Keratinocyte (primary cell): ENCODE data around the gene TMEM200A. TPM values are rescaled to one million over a fixed set of nuclear protein-coding genes. Genes with fewer than 3 reads are reported as not detected.

Experiments used
- DNase-seq: peaks from one replicate; pipeline ENCODE4 v3.0.0-alpha.2; 2011; ENCODE audit warnings: low read depth, missing footprints, low spot score
- FAIRE-seq: peaks from 2 replicates; lab custom pipeline; 2011; peaks lifted over from hg19 to GRCh38; lab: Jason Lieb, UNC
- H2AFZ ChIP-seq: 2 replicates; pipeline ENCODE4 v1.6.0; 2012; ENCODE audit warnings: low read length, control low read depth, inconsistent platforms; ENCODE audit not compliant: control insufficient read depth
- H3K27ac ChIP-seq: 2 replicates; pipeline ENCODE4 v1.5.1; 2011; ENCODE audit warnings: low read length; ENCODE audit not compliant: control insufficient read depth, insufficient read depth
- H3K27me3 ChIP-seq: 3 replicates; pipeline ENCODE4 v1.6.0; 2011; ENCODE audit warnings: low read length; ENCODE audit not compliant: control insufficient read depth, insufficient read depth; ENCODE audit errors: extremely low read depth
- H3K36me3 ChIP-seq, 2 experiments: 2 replicates in 1 of 2; 3 replicates in 1 of 2; pipeline ENCODE4 v1.5.1; 2011; ENCODE audit warnings: low read length in 2 of 2, mild to moderate bottlenecking in 1 of 2; ENCODE audit not compliant: control insufficient read depth in 2 of 2, insufficient read depth in 2 of 2; ENCODE audit errors: extremely low read depth in 1 of 2
- H3K4me1 ChIP-seq: 3 replicates; pipeline ENCODE4 v1.5.1; 2011; ENCODE audit warnings: low read length; ENCODE audit not compliant: control insufficient read depth, insufficient read depth; ENCODE audit errors: extremely low read depth
- H3K4me2 ChIP-seq: 3 replicates; pipeline ENCODE4 v1.6.0; 2011; ENCODE audit warnings: low read depth, low read length; ENCODE audit not compliant: control insufficient read depth, insufficient read depth; ENCODE audit errors: extremely low read depth
- H3K4me3 ChIP-seq, 3 experiments: fragments of 200-600 bp in 1 of 3; sonication (generic) in 1 of 3; 2 replicates in 2 of 3; 3 replicates in 1 of 3; pipeline ENCODE4 v1.5.1; 2011 to 2016; ENCODE audit warnings: low read length in 3 of 3, mild to moderate bottlenecking in 3 of 3, control low read depth in 2 of 3, inconsistent platforms in 1 of 3, low read depth in 1 of 3, mixed read lengths in 1 of 3, mixed run types in 1 of 3, moderate library complexity in 1 of 3; ENCODE audit not compliant: control insufficient read depth in 2 of 3, insufficient read depth in 2 of 3; ENCODE audit errors: extremely low read depth in 1 of 3
- H3K79me2 ChIP-seq: 2 replicates; pipeline ENCODE4 v1.6.0; 2012; ENCODE audit warnings: low read length; ENCODE audit not compliant: control insufficient read depth, insufficient read depth
- H3K9ac ChIP-seq: 3 replicates; pipeline ENCODE4 v1.6.0; 2011; ENCODE audit warnings: low read length; ENCODE audit not compliant: control insufficient read depth, insufficient read depth; ENCODE audit errors: extremely low read depth
- H3K9me1 ChIP-seq: 3 replicates; pipeline ENCODE4 v1.6.0; 2011; ENCODE audit warnings: low read length; ENCODE audit not compliant: control insufficient read depth, insufficient read depth; ENCODE audit errors: extremely low read depth
- H3K9me3 ChIP-seq: 2 replicates; pipeline ENCODE4 v1.5.1; 2012; ENCODE audit warnings: low read depth, low read length; ENCODE audit not compliant: control insufficient read depth
- H4K20me1 ChIP-seq: 3 replicates; pipeline ENCODE4 v1.6.0; 2011; ENCODE audit warnings: low read length; ENCODE audit not compliant: control insufficient read depth, insufficient read depth; ENCODE audit errors: extremely low read depth
- EZH2 ChIP-seq: IDR thresholded peaks from one replicate; pipeline ENCODE4 v1.6.1; 2012; ENCODE audit warnings: inconsistent platforms, mild to moderate bottlenecking, low read length, moderate library complexity
- dilution Hi-C: fragments of 300-500 bp; cut with MboI; formaldehyde crosslinking; loops from one replicate; pipeline ENCODE4 v1.7.0; 2020; ENCODE audit warnings: low sequenced_read_pairs; ENCODE audit not compliant: extremely low pct_ligation_motif_present
- polyA plus RNA-seq, 5 experiments: library from polyadenylated mRNA; depleted of rRNA in 3 of 5; stranded (reverse) in 3 of 5; stranded (forward) in 1 of 5; unstranded in 1 of 5; fragments of >200 nt; gene quantifications; 1 replicate in 1 of 5; 2 replicates in 3 of 5; 3 replicates in 1 of 5; pipeline versions ENCODE4 v1.2.1 to v1.2.3, GENCODE V29; 2011 to 2012; ENCODE audit warnings: missing spikeins in 2 of 5, low read depth in 1 of 5, low replicate concordance in 1 of 5
- TF ChIP-seq, protein P1 (sequence below), 3 experiments: IDR thresholded peaks in 1 of 3; conservative IDR thresholded peaks in 1 of 3; optimal IDR thresholded peaks in 1 of 3; 2 replicates in 2 of 3; 3 replicates in 1 of 3; pipeline versions ENCODE3 to v1.5.1; 2011; ENCODE audit warnings: low read length in 3 of 3, mild to moderate bottlenecking in 3 of 3, moderate library complexity in 2 of 3, control low read depth in 1 of 3, inconsistent platforms in 1 of 3; ENCODE audit not compliant: insufficient read depth in 2 of 3; ENCODE audit errors: extremely low read depth in 1 of 3

TMEM200A gene
- polyA plus RNA-seq, 1 donor (not counting 4 experiments of a cell fraction or from before 2014, with no cell fraction given), result 80.4 TPM

DNA sequence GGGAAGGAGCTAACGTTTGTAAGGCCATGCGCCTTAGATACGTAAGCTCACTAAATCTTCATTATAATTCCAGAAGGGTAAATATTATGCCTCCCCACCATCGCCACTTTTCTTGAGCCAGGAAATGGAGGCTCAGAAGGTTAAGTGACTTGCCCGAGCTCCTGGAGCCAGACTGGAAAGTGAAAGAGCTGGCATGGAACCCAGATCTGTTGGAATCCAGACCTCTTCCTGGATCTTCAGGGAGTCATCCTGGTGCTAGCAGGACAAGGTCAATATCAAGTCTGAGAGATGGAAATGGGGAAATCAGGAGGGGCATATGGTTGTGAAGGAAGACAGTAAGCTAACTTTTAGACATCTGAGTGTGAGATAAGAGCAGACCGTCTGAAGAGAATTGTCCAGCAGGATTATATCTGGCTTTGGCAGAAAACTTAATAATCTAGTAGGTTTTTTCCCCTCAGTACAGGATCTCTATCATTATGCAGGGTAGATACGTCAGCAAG lies 6.2 kb downstream of the TMEM200A start:
- peaks cover 23% of the 10 kb centered on the region for H3K4me1 ChIP-seq
- no peak overlapping the region for H3K9ac ChIP-seq
- no peaks in the 10 kb centered on the region for H4K20me1 ChIP-seq
- H3K4me2 ChIP-seq, result no peak overlapping the region
- no peaks in the 10 kb centered on the region for H3K9me3 ChIP-seq
- FAIRE-seq (no peak), DNase-seq (no peak)
- H3K9me1 ChIP-seq, result no peaks in the 10 kb centered on the region
- no peak overlapping the region for H2AFZ ChIP-seq
- H3K27ac ChIP-seq, result no peak overlapping the region
- H3K4me3 ChIP-seq, result no peak overlapping the region
- H3K79me2 ChIP-seq, result peaks cover 97% of the 10 kb centered on the region
- dilution Hi-C loops, result no loop called here
- H3K36me3 ChIP-seq, result peaks cover 6 to 7% of the 10 kb centered on the region in 2 experiments
- H3K27me3 ChIP-seq, result no peaks in the 10 kb centered on the region
- TF ChIP-seq, protein P1, sequence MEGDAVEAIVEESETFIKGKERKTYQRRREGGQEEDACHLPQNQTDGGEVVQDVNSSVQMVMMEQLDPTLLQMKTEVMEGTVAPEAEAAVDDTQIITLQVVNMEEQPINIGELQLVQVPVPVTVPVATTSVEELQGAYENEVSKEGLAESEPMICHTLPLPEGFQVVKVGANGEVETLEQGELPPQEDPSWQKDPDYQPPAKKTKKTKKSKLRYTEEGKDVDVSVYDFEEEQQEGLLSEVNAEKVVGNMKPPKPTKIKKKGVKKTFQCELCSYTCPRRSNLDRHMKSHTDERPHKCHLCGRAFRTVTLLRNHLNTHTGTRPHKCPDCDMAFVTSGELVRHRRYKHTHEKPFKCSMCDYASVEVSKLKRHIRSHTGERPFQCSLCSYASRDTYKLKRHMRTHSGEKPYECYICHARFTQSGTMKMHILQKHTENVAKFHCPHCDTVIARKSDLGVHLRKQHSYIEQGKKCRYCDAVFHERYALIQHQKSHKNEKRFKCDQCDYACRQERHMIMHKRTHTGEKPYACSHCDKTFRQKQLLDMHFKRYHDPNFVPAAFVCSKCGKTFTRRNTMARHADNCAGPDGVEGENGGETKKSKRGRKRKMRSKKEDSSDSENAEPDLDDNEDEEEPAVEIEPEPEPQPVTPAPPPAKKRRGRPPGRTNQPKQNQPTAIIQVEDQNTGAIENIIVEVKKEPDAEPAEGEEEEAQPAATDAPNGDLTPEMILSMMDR (optimal IDR thresholded peaks at IDR 0.05 in 1 of 3, IDR thresholded peaks at IDR 0.05 in 1 of 3, conservative IDR thresholded peaks at IDR 0.05 in 1 of 3; ENCODE audit: extremely low read depth in 1 of 3, insufficient read depth in 2 of 3, low read length in 3 of 3), result no peak
- TF ChIP-seq EZH2, result no peak

DNA sequence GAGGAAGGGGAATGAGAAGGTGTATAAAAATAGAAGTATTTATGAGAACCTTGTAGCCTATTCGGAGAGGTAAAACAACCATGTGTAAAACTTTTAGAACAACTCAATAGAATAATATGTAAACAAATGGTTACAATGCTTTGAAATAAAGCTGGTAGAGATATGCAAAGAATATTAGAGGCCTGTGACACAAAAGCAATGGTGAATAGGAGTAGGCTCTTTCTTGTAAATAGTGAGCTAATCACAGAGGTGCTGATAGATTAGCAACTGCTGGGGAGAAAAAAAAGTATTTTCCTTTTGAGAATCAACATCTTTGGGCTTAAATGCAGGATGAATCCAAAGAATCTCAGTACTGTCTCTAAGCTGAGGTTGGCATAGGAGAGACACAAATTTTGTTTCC lies 7.0 kb downstream of the TMEM200A start:
- no peak overlapping the region for H3K27ac ChIP-seq
- TF ChIP-seq, protein P1 (optimal IDR thresholded peaks at IDR 0.05 in 1 of 3, IDR thresholded peaks at IDR 0.05 in 1 of 3, conservative IDR thresholded peaks at IDR 0.05 in 1 of 3; ENCODE audit: extremely low read depth in 1 of 3, insufficient read depth in 2 of 3, low read length in 3 of 3), result no peak
- no peak for TF ChIP-seq EZH2
- H3K27me3 ChIP-seq, result no peaks in the 10 kb centered on the region
- no peaks in the 10 kb centered on the region for H4K20me1 ChIP-seq
- H3K4me2 ChIP-seq, result no peak overlapping the region
- peaks cover 6 to 7% of the 10 kb centered on the region in 2 experiments for H3K36me3 ChIP-seq
- no peaks in the 10 kb centered on the region for H3K9me1 ChIP-seq
- H2AFZ ChIP-seq, result no peak overlapping the region
- DNase-seq (no peak), FAIRE-seq (no peak)
- dilution Hi-C loops, result no loop called here
- no peak overlapping the region for H3K9ac ChIP-seq
- peaks cover 97% of the 10 kb centered on the region for H3K79me2 ChIP-seq
- no peak overlapping the region for H3K4me3 ChIP-seq
- H3K9me3 ChIP-seq, result no peaks in the 10 kb centered on the region
- peaks cover 23% of the 10 kb centered on the region for H3K4me1 ChIP-seq
